ENCODE data around the gene TTN.

TTN gene

GRCh38 chr2:178641498-178641897, 165.7 kb downstream of the TTN start:
- no peak for DNase-seq

DNA sequence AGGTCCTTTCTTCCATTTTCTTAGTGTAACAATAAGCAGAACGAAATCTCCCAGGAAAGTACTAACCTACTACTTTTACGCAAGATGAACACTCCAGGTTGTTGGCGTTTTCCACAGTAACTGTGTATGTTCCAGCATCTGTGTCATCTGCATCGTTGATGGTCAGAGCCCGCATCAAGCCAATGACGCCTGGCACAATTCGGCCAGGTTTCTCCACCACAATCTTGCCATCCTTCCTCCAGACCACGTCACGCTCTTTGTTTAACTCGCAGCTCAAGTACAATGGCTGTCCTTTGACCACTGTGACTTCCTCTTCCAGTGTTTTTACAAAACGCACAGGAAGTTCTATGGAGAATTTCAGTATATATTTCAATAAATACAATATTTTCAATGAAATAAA, 171.3 kb downstream of the TTN start:
- DNase-seq = no peak

- DNase-seq = no peak
These were observed 174.5 kb downstream of the TTN start for GRCh38 chr2:178632729-178633128.

GRCh38 chr2:178630581-178630980, 176.6 kb downstream of the TTN start:
- no peak for DNase-seq

GRCh38 chr2:178629463-178629862, 177.8 kb downstream of the TTN start:
- no peak for DNase-seq

DNA sequence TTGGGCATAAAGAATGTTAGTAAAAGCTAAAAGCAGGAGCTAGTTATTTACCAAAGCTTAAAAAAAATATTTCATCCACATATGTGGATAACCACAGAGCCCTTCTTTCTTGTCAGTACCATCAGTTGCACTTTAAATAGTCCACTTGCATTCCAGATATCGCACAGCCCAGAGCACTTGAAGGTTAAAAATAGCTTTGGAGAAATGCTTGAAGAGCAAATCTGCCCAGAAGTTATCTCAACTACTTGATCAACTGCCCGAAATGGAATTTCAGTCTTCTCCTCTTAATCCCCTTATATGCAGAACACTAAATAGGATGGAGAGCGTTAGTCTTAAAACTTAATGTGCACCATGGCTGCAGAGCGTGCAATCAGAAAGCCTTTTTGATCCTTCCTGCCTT, 178.6 kb downstream of the TTN start:
- no peak for DNase-seq

- DNase-seq = no peak
These were observed 179.8 kb downstream of the TTN start for GRCh38 chr2:178627401-178627800.

- DNase-seq = no peak
These were observed 191.3 kb downstream of the TTN start for GRCh38 chr2:178615969-178616368.

GRCh38 chr2:178602901-178603300, 204.3 kb downstream of the TTN start:
- DNase-seq = no peak

- DNase-seq = no peak
These were observed 214.6 kb downstream of the TTN start for GRCh38 chr2:178592655-178593054.

- no peak for DNase-seq
These were observed 217.9 kb downstream of the TTN start for GRCh38 chr2:178589335-178589734.

GRCh38 chr2:178584666-178585065, 222.6 kb downstream of the TTN start:
- DNase-seq = no peak

- DNase-seq = no peak
These were observed 228.2 kb downstream of the TTN start for GRCh38 chr2:178579006-178579405.

DNA sequence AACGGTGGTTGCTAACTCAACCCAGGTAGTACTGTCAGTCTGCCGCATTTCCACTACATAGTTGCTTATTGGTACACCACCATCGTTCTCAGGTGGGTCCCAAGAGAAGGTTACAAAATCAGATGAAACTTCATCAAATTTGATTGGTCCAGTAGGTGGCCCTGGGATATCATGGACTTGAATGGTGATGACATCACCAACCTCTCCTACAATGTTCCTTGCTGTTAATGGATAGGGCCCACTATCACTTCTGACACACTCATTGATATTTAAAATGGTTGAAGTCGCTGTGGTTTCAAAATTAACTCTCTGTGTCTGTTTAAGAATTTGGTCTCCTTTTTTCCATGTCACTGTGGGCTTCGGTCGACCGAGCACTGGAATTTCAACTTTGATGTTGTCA, 232.4 kb downstream of the TTN start:
- no peak for DNase-seq

GRCh38 chr2:178568227-178568626, 239.0 kb downstream of the TTN start:
- DNase-seq = no peak

GRCh38 chr2:178553047-178553446, 254.2 kb downstream of the TTN start:
- DNase-seq = no peak

- no peak for DNase-seq
These were observed 256.9 kb downstream of the TTN start for GRCh38 chr2:178550352-178550751.

GRCh38 chr2:178542569-178542968, 264.7 kb downstream of the TTN start:
- DNase-seq = no peak

GRCh38 chr2:178542161-178542560, 265.1 kb downstream of the TTN start:
- no peak for DNase-seq

GRCh38 chr2:178536037-178536436, 271.2 kb downstream of the TTN start:
- no peak for DNase-seq

DNA sequence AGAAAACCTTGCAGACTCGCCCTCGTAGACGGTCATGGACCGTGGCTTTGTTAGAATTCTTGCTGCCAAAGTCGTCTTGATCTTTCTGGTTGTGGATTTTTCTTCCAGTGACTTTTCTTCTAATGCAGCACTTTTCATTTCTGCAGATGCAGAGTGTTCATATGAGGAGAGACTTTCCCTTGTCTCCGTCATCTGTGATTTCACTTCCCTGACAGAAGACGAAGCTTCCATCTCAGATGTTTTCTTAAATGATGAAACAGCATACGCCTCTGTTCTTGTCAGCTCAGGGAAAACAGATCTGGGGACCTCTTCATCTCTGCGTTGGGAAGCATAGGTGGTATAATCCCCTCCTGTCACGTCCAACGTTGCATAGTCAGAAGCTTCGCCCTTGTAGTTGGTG, 276.1 kb downstream of the TTN start:
- no peak for DNase-seq

DNA sequence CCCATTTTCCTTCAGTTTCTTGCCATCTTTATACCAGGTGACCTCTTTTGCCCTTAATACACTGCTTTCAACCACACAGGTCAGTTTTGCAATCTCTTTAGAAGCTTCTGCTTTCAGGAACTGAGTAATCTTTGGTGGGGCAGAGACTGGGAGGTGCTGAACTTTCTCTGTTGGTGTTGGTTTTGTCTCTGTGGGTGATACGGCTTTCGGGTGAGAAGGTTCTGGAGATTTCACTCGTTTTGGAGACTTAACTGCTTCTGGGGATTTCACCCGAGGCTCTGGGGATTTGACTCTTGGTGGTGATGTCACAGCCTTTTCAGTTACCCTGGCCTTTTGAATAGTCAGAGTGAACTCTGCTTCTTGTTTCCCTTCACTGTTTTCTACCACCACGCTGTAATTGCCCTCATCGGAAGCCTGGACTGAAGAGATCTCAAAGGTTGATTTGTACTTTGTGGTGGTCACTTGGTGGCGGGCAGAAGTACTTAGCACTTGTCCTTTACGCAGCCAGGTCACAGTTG, 276.5 kb downstream of the TTN start:
- no peak for DNase-seq

- no peak for DNase-seq
These were observed 277.1 kb downstream of the TTN start for GRCh38 chr2:178530131-178530530.

DNA sequence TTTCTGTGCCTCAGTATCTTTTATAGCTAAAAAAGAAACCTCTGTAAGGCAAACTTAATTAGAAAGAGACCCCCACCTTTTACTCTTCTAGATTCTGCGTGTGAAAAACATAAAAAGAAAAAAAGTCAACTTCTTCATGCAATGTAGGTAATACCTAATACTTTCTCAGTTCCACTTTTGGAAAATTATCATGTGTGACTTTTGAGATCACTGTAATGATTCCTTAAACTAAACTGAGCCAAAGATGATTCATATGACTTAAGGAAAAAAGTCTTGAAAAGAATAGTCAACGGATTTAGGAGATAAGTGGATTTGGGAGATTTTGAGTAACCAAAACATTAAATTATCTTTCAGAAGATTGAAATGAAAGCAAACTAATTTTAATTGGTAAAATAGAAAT, 278.0 kb downstream of the TTN start:
- DNase-seq = no peak

DNA sequence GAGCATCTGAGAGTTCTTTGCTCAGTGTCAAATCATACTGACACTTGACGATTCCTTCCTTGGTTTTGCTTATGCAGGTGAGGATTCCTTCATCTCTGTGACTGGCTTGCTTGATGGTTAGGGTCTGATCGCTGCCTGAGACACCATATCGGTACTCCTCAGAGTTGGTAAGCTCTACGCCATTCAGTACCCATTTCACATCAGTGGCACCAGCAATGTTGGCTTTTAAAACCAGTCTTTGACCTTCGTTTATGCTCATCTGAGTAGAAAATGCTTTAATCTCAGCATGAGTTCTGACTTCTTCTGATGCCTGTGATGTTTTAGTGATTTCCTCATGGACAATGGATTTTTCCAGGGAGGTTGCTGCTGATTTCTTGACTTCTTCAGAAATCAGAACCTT, 278.6 kb downstream of the TTN start:
- DNase-seq = no peak

DNA sequence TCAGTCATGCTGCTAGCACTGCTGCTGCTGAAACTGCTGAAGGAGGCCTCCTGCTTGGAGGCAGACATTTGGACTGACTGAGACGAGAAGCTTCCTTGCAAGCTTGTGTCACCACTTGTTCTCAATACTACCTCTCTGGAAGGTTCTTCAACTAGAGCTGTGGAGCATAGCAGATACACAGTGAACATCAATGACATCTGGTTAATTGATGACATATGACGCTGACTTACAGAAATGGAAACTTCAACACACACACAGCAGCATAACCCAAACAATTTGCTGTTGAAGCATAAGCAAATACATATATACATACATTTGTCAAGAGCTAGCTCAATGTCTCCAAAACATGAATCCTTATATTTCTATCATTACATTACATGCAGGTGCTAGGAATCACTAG, 279.6 kb downstream of the TTN start:
- no peak for DNase-seq

Data from effector CD4-positive, alpha-beta T cell (primary cell).